Endodermal cell (in vitro differentiated cells): ENCODE results near the gene GRB10. TPM values are rescaled to one million over a fixed set of nuclear protein-coding genes. Genes with fewer than 3 reads are reported as not detected.

Experiments used
- DNase-seq: peaks from one replicate; pipeline ENCODE4 v3.0.0-alpha.2; 2017
- H3K27ac ChIP-seq: 2 replicates; pipeline ENCODE4 v1.5.1; 2013; ENCODE audit warnings: mild to moderate bottlenecking, low read depth, low read length, moderate library complexity
- H3K27me3 ChIP-seq: 2 replicates; pipeline ENCODE4 v1.6.1; 2013; ENCODE audit warnings: mild to moderate bottlenecking, low read length, moderate library complexity; ENCODE audit not compliant: insufficient read depth, control insufficient read depth, poor library complexity, severe bottlenecking
- H3K36me3 ChIP-seq: 2 replicates; pipeline ENCODE4 v1.7.0; 2013; ENCODE audit warnings: mild to moderate bottlenecking, low read length, moderate library complexity; ENCODE audit not compliant: control insufficient read depth, insufficient read depth
- H3K4me1 ChIP-seq: one replicate; pipeline ENCODE4 v1.7.0; 2013; ENCODE audit warnings: low read length; ENCODE audit not compliant: control insufficient read depth, insufficient read depth
- H3K4me3 ChIP-seq: 2 replicates; pipeline ENCODE4 v1.5.1; 2013; ENCODE audit warnings: mild to moderate bottlenecking, low read length, moderate library complexity
- H3K9ac ChIP-seq: 2 replicates; pipeline ENCODE4 v1.6.1; 2013; ENCODE audit warnings: mild to moderate bottlenecking, low read length, moderate library complexity; ENCODE audit not compliant: poor library complexity, severe bottlenecking; ENCODE audit errors: extremely low read depth
- H3K9me3 ChIP-seq: 2 replicates; pipeline ENCODE4 v1.6.1; 2013; ENCODE audit warnings: mild to moderate bottlenecking, low read length, moderate library complexity; ENCODE audit not compliant: control insufficient read depth
- H3K27ac Mint-ChIP-seq: 2 replicates; pipeline ENCODE4 v1.8.0; 2020; ENCODE audit warnings: mixed read lengths
- H3K27me3 Mint-ChIP-seq: 2 replicates; pipeline ENCODE4 v1.8.0; 2021; ENCODE audit warnings: mild to moderate bottlenecking, mixed read lengths; ENCODE audit not compliant: insufficient read depth
- H3K36me3 Mint-ChIP-seq: 2 replicates; pipeline ENCODE4 v1.8.0; 2020; ENCODE audit warnings: low read depth, mixed read lengths
- H3K4me1 Mint-ChIP-seq: 2 replicates; pipeline ENCODE4 v1.8.0; 2020; ENCODE audit warnings: mixed read lengths
- H3K4me3 Mint-ChIP-seq: 2 replicates; pipeline ENCODE4 v1.8.0; 2020; ENCODE audit warnings: mild to moderate bottlenecking, moderate library complexity, mixed read lengths
- H3K9me3 Mint-ChIP-seq: 2 replicates; pipeline ENCODE4 v1.8.0; 2020; ENCODE audit warnings: mild to moderate bottlenecking, mixed read lengths
- CTCF ChIP-seq: fragments of 200-600 bp; sonication (generic); conservative IDR thresholded peaks from 2 replicates; pipeline ENCODE4 v1.5.0; 2021; ENCODE audit warnings: antibody characterized with exemption, mild to moderate bottlenecking
- WGBS, 2 experiments: methylation state at CpG; one replicate each; pipeline versions ENCODE4 v1.1.5 to v1.1.7; 2013; ENCODE audit warnings: missing lambda C conversion rate in 2 of 2, mixed read lengths in 1 of 2; ENCODE audit not compliant: insufficient coverage in 1 of 2, insufficient read length in 1 of 2; 5-methylcytosine and 5-hydroxymethylcytosine counted together
- total RNA-seq, 2 donors: library from RNA; stranded (reverse); fragmentation: NEBNext Ultra II Directional in 1 of 2; extraction: Animal tissue kit (Norgen Biotek cat#: 25700) in 1 of 2; gene quantifications; 2 replicates in 1 of 2; 3 replicates in 1 of 2; pipeline ENCODE4 v1.2.1, GENCODE V29; 2021

The GRB10 gene
- total RNA-seq, 2 donors from 2014 or later: 71.9 to 97.5 TPM

DNA sequence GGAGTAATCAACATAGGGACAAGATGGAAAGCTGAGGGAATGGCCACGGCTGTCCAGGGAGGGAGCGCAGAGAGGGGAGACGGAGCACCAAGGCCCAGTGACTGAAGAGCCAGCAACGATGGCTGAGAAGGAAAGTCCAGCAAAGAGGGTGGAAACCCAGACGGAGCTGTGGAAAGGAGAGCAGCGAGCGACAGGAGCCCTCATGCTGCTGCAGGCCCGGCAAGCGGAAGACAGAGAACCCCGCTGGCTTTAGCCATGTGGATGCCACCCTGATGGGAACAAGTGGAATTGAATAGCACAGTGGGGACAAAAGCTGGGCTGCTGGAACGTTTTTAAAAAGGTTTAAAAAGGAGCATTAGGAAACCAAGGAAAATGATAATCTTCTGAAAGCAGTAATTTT lies 134.6 kb downstream of the GRB10 start:
- no peak overlapping the region for H3K4me3 Mint-ChIP-seq
- H3K27me3 Mint-ChIP-seq: no peaks in the 10 kb centered on the region

DNA sequence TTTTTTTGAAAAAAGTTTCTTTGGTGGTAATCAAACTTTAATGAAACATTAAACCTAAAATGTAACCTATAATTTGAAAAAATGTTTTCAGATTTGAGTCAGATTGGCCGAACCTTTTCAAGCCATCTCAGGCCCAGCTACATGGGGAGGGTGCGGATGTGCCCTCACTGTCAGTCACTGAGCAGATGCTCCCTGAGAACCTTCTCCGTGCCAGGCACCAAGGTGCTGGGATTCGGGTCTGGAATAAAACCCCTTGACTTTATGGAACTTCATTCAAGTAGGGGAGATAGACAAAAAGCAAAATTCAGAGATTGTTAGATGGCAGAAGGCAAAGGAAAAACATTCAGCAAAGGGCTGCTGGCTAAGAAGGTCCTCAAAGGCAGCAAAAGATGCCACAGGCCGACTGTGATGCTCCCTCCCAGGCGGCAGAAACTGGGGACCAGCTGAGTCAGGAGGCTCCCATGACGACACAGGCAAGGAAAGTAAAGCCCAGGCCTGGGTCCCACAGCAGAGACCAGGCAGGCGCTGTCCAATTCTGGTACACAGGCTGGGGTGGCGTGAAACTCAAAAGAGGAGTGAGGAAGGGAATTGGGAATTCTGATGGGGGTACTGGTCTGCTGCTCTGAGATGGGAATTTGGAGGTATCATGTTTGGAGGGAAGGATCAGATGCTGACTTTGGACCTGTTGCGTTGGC lies 135.3 kb downstream of the GRB10 start:
- Histone ChIP-seq H3K9ac (no peak overlapping the region), H3K4me3 (no peak overlapping the region), H3K36me3 (peaks cover 52% of the 10 kb centered on the region), H3K27ac (no peak overlapping the region), H3K9me3 (no peaks in the 10 kb centered on the region), H3K4me1 (no peaks in the 10 kb centered on the region), H3K27me3 (no peaks in the 10 kb centered on the region)
- no peak overlapping the region for H3K27ac Mint-ChIP-seq
- H3K4me3 Mint-ChIP-seq: no peak overlapping the region
- H3K4me1 Mint-ChIP-seq: no peaks in the 10 kb centered on the region
- no peak for DNase-seq
- H3K36me3 Mint-ChIP-seq: peaks cover 21% of the 10 kb centered on the region
- H3K27me3 Mint-ChIP-seq: no peaks in the 10 kb centered on the region
- 94 to 95% methylated on average over 9 to 10 of the region's 10 CpGs for WGBS, 2 experiments
- no peak for TF ChIP-seq CTCF
- no peaks in the 10 kb centered on the region for H3K9me3 Mint-ChIP-seq

More for the DNA sequence above, 134.6 kb downstream of the GRB10 start:
- peaks cover 24% of the 10 kb centered on the region for H3K36me3 Mint-ChIP-seq
- Histone ChIP-seq H3K27me3 (no peaks in the 10 kb centered on the region), H3K9me3 (no peaks in the 10 kb centered on the region), H3K4me3 (no peak overlapping the region), H3K36me3 (peaks cover 53% of the 10 kb centered on the region), H3K4me1 (no peaks in the 10 kb centered on the region), H3K27ac (no peak overlapping the region), H3K9ac (no peak overlapping the region)
- no peaks in the 10 kb centered on the region for H3K4me1 Mint-ChIP-seq
- no peak overlapping the region for H3K27ac Mint-ChIP-seq
- DNase-seq: no peak
- H3K9me3 Mint-ChIP-seq: no peaks in the 10 kb centered on the region
- 92 to 93% methylated on average over 9 to 11 of the region's 11 CpGs for WGBS, 2 experiments
- TF ChIP-seq CTCF: no peak

DNA sequence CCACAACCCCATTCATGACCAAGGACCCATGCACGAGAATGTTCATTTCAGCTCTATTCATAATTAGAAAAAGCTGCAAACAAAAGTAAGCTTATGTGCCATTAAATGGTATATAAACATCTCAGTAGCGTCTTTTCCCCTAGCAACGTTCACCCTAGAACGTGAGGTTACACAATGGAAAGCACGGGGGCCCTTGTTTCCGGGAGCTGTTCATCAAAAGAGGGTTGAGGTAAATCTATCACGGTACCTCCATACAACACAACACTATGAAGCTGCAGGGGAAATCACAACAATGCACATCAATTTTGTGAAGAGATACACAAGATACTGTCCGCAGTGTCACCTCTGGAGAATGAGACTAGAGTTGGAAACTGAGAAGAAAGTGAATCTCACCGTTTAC lies 136.6 kb downstream of the GRB10 start:
- WGBS, 2 experiments: 96 to 100% methylated on average over 5 to 9 of the region's 9 CpGs
- Mint-ChIP-seq H3K9me3 (no peaks in the 10 kb centered on the region), H3K27me3 (no peaks in the 10 kb centered on the region), H3K4me3 (no peak overlapping the region), H3K27ac (no peak overlapping the region), H3K36me3 (peaks cover 20% of the 10 kb centered on the region), H3K4me1 (no peaks in the 10 kb centered on the region)
- TF ChIP-seq CTCF: no peak
- no peaks in the 10 kb centered on the region for H3K9me3 ChIP-seq
- no peak overlapping the region for H3K4me3 ChIP-seq
- peaks cover 39% of the 10 kb centered on the region for H3K36me3 ChIP-seq
- no peaks in the 10 kb centered on the region for H3K4me1 ChIP-seq
- H3K9ac ChIP-seq: no peak overlapping the region
- H3K27me3 ChIP-seq: no peaks in the 10 kb centered on the region
- no peak for DNase-seq
- H3K27ac ChIP-seq: no peak overlapping the region
